Transverse colon (tissue), 4 donors: ENCODE measurements around the gene FOXP4. TPM values are rescaled to one million over a fixed set of nuclear protein-coding genes. Genes with fewer than 3 reads are reported as not detected.

Source experiments
- DNase-seq: peaks from one replicate; pipeline ENCODE4 v3.0.0-alpha.2; 2019
- H3K27ac ChIP-seq, 4 donors: fragments of 200-600 bp; sonication (generic); 2 replicates each; pipeline ENCODE4 v1.5.1; 2016 to 2018; ENCODE audit warnings: inconsistent platforms in 4 of 4
- H3K27me3 ChIP-seq: fragments of 200-600 bp; sonication (generic); 2 replicates; pipeline ENCODE4 v1.5.1; 2017; ENCODE audit warnings: inconsistent platforms
- H3K36me3 ChIP-seq, 4 donors: fragments of 200-600 bp; sonication (generic); 2 replicates each; pipeline ENCODE4 v1.5.1; 2017 to 2019; ENCODE audit warnings: inconsistent platforms in 4 of 4
- H3K4me1 ChIP-seq, 4 donors: fragments of 200-600 bp; sonication (generic); 2 replicates each; pipeline ENCODE4 v1.5.1; 2017 to 2020; ENCODE audit warnings: inconsistent platforms in 4 of 4
- H3K4me3 ChIP-seq, 4 donors: fragments of 200-600 bp; sonication (generic); 1 replicate in 1 of 4; 2 replicates in 3 of 4; pipeline versions ENCODE4 v1.5.1 to v1.6.1; 2017 to 2019; ENCODE audit warnings: inconsistent platforms in 4 of 4
- H3K9me3 ChIP-seq, 2 donors: fragments of 200-600 bp; sonication (generic); 2 replicates each; pipeline ENCODE4 v1.5.1; 2017 to 2019; ENCODE audit warnings: inconsistent platforms in 2 of 2
- EP300 ChIP-seq: sonication (generic); formaldehyde crosslinking; IDR thresholded peaks from one replicate; pipeline ENCODE4 v1.6.1; 2017; ENCODE audit warnings: antibody characterized with exemption, low read depth
- POLR2A ChIP-seq: fragments of 450-650 bp; IDR thresholded peaks from one replicate; pipeline ENCODE4 v1.6.1; 2016; ENCODE audit warnings: antibody characterized with exemption, mild to moderate bottlenecking, moderate library complexity
- POLR2AphosphoS5 ChIP-seq, 3 donors: sonication (generic); formaldehyde crosslinking; IDR thresholded peaks; one replicate each; pipeline ENCODE4 v1.6.1; 2016; ENCODE audit warnings: antibody characterized with exemption in 3 of 3
- WGBS, 2 donors: methylation state at CpG; one replicate each; pipeline ENCODE4 v1.1.5; 2018; ENCODE audit warnings: low coverage in 1 of 2; 5-methylcytosine and 5-hydroxymethylcytosine counted together
- in situ Hi-C, 4 donors: fragments of 200-750 bp; cut with MboI; loops; one replicate each; pipeline versions ENCODE4 v1.15.0 to v1.15.1; 2017; ENCODE audit warnings: low sequenced_read_pairs in 3 of 4, low pct_ligation_motif_present in 1 of 4, low pct_unique_long_range_greater_than_20kb in 1 of 4
- intact Hi-C: fragments of 100-400 bp; cut with DNase I; formaldehyde crosslinking; loops from one replicate; pipeline ENCODE4 v1.15.1; 2023; ENCODE audit warnings: low total_unique reads
- total RNA-seq, 4 donors: library from RNA; depleted of rRNA; stranded (reverse); fragments of >200 nt; gene quantifications; one replicate each; pipeline ENCODE4 v1.1.0, GENCODE V29; 2016
- TF ChIP-seq, protein P1 (sequence below), 5 experiments: fragments of 200-600 bp in 3 of 5; fragments of 450-650 bp in 2 of 5; sonication (generic) in 3 of 5; IDR thresholded peaks; 1 replicate in 2 of 5; 2 replicates in 3 of 5; pipeline ENCODE4 v1.5.1; 2016 to 2017; ENCODE audit warnings: antibody characterized with exemption in 5 of 5, inconsistent platforms in 3 of 5, mild to moderate bottlenecking in 2 of 5, moderate library complexity in 1 of 5

Gene FOXP4
- total RNA-seq, 4 donors from 2014 or later: 13.8 to 45.6 (median 17.2) TPM

DNA sequence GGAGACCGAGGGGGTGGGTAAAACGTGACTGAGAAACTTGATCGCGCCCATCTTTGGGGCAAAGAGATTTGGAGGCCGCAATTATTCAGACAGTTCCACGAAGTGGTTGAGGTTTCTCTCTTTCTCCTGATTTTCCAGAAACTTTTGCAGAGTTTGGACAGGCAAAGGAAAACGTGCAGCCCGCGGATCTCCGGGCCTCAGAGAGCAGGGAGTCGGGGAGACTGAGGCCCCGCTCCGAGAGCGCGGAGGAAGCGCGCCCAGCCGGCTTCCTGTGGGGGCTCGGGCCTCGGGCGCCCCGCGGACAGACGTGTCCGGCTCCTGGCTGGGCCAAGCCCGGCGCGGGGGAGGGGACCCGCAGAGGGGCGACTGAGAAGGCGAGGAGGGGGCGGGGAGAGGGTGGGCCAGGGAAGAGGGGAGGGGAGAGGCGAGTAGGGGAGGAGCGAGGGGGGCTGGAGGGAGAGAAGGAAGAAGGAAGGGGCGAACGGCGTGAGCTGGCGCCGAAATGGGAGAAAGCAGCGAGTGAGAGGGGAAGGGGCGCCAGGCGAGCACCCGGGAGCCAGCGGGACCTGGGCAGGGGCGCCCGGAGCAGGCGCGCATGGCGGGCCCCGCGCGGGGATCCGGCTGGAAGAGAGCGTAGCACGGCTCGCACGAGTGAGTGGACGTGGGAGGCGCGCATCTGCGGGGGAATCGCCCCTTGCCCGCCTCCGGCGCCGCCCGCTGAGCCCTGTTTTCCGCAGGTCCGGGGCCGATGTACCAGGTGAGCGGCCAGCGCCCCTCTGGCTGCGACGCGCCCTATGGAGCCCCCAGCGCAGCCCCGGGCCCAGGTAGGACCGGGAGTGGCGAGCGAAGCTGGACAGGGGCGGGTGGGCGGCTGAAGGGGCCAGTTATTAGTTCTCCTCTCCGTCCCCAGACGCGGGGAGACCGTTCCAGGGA lies 92.1 kb downstream of the FOXP4 start, which contains the start of gene MDFI:
Gene MDFI, plus strand, starts transcription at position 467 of the 933 bp plus-strand sequence. Its CDS starts 282 bp downstream, at position 749.
- peak within 1 kb of the TSS in 3 of 4 donors; percentile 24 to 31 (median 28) for H3K27ac ChIP-seq
- 3% methylated on average over 78 of the region's 86 CpGs; no CpG with 5 or more reads in 1 of the 2 donors for WGBS, 2 donors
- no peak for TF ChIP-seq POLR2AphosphoS5 (IDR thresholded peaks at IDR 0.05)
- TF ChIP-seq EP300: no peak
- TF ChIP-seq POLR2A: no peak
- TF ChIP-seq, protein P1, sequence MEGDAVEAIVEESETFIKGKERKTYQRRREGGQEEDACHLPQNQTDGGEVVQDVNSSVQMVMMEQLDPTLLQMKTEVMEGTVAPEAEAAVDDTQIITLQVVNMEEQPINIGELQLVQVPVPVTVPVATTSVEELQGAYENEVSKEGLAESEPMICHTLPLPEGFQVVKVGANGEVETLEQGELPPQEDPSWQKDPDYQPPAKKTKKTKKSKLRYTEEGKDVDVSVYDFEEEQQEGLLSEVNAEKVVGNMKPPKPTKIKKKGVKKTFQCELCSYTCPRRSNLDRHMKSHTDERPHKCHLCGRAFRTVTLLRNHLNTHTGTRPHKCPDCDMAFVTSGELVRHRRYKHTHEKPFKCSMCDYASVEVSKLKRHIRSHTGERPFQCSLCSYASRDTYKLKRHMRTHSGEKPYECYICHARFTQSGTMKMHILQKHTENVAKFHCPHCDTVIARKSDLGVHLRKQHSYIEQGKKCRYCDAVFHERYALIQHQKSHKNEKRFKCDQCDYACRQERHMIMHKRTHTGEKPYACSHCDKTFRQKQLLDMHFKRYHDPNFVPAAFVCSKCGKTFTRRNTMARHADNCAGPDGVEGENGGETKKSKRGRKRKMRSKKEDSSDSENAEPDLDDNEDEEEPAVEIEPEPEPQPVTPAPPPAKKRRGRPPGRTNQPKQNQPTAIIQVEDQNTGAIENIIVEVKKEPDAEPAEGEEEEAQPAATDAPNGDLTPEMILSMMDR (IDR thresholded peaks at IDR 0.05): no peak
- intact Hi-C loops (no loop called here), in situ Hi-C loops (no loop called here)
- no peaks in the 10 kb centered on the region for H3K9me3 ChIP-seq
- peak within 1 kb of the TSS; percentile 22 to 54 (median 30) for H3K4me3 ChIP-seq
- no peak for DNase-seq
- no peaks in the 10 kb centered on the region for H3K36me3 ChIP-seq
- peaks cover 48% of the 10 kb centered on the region for H3K27me3 ChIP-seq
- peaks cover 0 to 29% (median 21%) of the 10 kb centered on the region in 4 donors for H3K4me1 ChIP-seq

DNA sequence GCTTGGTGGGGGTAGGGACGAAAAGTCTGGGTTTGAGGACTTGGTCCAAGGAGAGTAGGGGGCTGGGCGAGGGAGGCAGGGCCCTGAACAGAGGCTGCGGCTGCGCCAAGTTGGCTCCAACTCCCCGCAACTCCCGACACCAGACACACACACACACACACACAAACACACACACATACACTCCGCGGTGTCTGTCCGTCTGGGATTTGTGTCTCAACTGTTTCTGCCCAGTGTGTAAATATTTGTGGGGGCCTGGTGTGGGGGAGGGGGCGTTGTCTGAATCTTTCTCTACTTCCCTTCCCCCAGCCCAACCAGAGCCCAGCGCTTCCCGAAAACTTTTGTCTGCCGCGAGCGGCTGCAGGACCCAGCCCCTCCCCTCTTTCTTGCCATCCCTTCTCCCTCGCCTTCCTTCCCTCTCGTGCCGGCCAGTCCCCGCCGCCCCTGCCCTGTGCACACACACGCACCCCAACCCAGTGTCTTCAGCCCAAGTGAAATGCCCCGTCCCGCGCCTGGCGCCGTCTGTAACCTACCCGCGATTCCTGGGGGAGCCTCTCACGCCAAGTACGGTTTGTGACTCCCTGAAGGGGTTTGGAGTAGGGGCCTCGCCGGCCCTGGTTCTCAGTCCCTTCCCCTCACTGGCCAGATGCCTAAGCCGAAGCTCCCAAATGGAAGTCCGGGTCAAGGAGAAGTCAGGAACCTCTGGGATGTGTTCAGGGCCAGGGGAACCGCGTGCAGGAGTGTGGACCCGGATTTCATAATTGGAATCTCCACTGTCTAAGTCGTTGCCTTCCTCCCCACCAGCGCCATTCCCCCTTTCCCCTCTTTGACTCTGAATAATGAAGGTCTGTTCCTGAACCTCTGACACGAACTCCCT lies 93.0 kb downstream of the FOXP4 start:
- TF ChIP-seq POLR2A (no peak), EP300 (no peak), POLR2AphosphoS5 (IDR thresholded peaks at IDR 0.05) (no peak)
- TF ChIP-seq, protein P1 (IDR thresholded peaks at IDR 0.05): no peak
- intact Hi-C loops (no loop called here), in situ Hi-C loops (no loop called here)
- Histone ChIP-seq H3K9me3 (no peaks in the 10 kb centered on the region), H3K36me3 (no peaks in the 10 kb centered on the region), H3K27ac (peak overlapping the region in 2 of 4 donors; percentile 28 to 31), H3K4me1 (peaks cover 0 to 29% (median 21%) of the 10 kb centered on the region in 4 donors), H3K27me3 (peaks cover 48% of the 10 kb centered on the region), H3K4me3 (peak overlapping the region in 3 of 4 donors; percentile 24 to 54 (median 37))
- 37 to 47% methylated on average over 9 to 40 of the region's 40 CpGs for WGBS, 2 donors
- no peak for DNase-seq

DNA sequence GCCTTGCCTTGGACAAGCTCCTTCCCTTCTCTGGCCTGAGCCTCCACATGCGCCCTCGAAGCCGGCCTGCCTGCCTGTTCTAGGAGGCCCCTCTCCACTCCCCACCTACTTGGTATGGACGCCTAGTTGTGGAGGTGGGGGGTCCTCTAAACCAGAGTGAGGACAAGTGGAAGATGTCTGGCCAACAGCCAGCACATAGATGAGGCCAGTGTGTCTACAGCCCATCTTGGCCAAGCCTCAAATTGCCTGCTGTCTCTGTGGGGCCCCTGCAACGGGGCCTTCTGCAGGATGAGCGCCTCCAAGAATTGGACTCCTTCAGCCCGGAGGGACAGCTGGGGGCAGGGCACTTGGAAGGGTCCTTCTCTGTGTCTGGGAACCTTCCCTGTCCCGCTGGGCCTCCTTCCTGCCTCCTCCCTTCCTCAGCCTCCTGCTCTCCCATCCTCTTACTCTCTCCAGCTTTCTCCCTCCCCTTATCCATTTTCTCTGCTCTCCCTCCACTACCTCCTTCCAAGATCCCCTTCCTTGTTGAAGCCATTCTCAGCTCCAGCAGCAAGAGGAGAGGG lies 93.7 kb downstream of the FOXP4 start:
- Histone ChIP-seq H3K36me3 (no peaks in the 10 kb centered on the region), H3K9me3 (no peaks in the 10 kb centered on the region), H3K27me3 (peaks cover 49% of the 10 kb centered on the region), H3K27ac (no peak overlapping the region), H3K4me3 (no peak overlapping the region), H3K4me1 (peaks cover 0 to 29% (median 21%) of the 10 kb centered on the region in 4 donors)
- TF ChIP-seq POLR2AphosphoS5 (IDR thresholded peaks at IDR 0.05): no peak
- TF ChIP-seq EP300: no peak
- intact Hi-C loops: no loop called here
- in situ Hi-C loops: no loop called here
- DNase-seq: no peak
- WGBS, 2 donors: 69 to 83% methylated on average over 1 to 8 of the region's 8 CpGs

DNA sequence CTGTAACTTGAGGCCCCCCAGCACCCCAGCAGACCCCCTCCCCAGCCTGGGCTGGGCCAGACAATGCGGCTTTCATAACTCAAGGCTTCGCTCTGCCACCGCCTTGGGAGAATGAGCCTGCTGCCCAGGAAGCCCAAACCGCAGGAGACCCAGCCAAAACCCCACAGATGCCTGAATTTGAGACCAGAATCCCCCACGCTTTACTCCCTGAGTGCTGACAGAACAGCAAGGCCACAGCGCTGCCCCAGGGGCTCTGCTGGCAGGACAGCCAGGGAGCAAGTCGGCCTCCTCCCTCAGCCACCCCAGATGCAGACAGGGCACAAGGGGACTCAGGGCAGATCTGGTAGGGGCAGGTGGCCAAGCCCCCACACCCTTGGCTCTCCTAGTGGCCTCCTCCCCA lies 94.2 kb downstream of the FOXP4 start:
- 95% methylated on average over 7 of the region's 7 CpGs; no CpG with 5 or more reads in 1 of the 2 donors for WGBS, 2 donors
- TF ChIP-seq EP300 (no peak), POLR2AphosphoS5 (IDR thresholded peaks at IDR 0.05) (no peak), POLR2A (no peak)
- TF ChIP-seq, protein P1 (IDR thresholded peaks at IDR 0.05): no peak
- Histone ChIP-seq H3K4me3 (no peak overlapping the region), H3K27me3 (peaks cover 54% of the 10 kb centered on the region), H3K9me3 (no peaks in the 10 kb centered on the region), H3K27ac (no peak overlapping the region), H3K4me1 (peaks cover 0 to 29% (median 21%) of the 10 kb centered on the region in 4 donors), H3K36me3 (no peaks in the 10 kb centered on the region)
- in situ Hi-C loops: no loop called here
- intact Hi-C loops: no loop called here
- no peak for DNase-seq
